Ammon's horn (tissue), 1 donor: ENCODE data around the gene DGKB.

Experiments used
- DNase-seq: peaks from one replicate; pipeline ENCODE4 v3.0.0-alpha.2; 2016; ENCODE audit warnings: low spot score

Gene DGKB

GRCh38 chr7:14209896-14210484, 692.6 kb downstream of the DGKB start:
- DNase-seq = no peak

- no peak for DNase-seq
Measured at GRCh38 chr7:14207711-14208110, 694.8 kb downstream of the DGKB start.

DNA sequence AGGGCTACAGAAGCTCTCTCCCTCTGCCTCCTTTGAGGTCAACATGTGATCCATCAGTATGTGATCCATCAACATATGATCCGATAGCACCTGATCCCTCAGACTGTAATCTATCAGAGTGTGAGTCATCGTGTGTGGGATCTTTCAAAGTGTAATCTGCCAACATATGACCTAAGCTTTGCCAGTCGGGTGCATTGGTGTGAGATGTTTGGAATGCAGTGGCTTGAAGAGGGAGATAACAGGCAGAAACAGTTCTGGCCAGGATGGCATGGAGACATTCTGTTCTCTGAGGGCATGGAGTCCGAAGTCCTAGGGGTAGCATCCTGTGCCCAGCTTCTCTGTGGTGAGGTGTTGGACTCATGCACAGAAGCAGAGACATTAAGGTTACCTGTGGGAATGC, 695.4 kb downstream of the DGKB start:
- peak; percentile 40 for DNase-seq

- no peak for DNase-seq
Measured at GRCh38 chr7:14206121-14206520, 696.4 kb downstream of the DGKB start.

- DNase-seq = no peak
Measured at GRCh38 chr7:14201353-14201752, 701.2 kb downstream of the DGKB start.

DNA sequence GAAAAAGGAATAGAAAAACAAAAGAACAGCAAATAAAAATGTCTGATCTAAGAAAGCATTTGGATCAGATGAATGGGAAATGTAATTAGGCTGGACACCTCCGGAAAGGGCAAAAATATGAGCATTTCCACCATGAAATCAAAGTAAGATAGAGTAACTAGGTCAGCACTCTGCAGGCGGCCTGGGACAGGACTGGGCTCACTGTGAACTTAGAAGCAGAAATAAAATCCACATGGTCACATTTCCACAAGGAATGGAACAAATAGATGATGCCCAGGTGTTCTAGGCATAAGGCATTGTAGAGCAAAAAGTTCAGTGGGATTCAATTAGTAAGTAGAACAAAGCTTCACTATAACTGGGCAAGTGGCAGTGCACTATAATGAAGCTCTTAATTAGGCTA, 703.2 kb downstream of the DGKB start:
- no peak for DNase-seq

- peak; percentile 30 for DNase-seq
Measured at GRCh38 chr7:14197280-14197679, 705.3 kb downstream of the DGKB start.

- no peak for DNase-seq
Measured at GRCh38 chr7:14196555-14196954, 706.0 kb downstream of the DGKB start.

GRCh38 chr7:14195871-14196270, 706.7 kb downstream of the DGKB start:
- no peak for DNase-seq

- peak; percentile 39 for DNase-seq
Measured at GRCh38 chr7:14195079-14195478, 707.5 kb downstream of the DGKB start.

DNA sequence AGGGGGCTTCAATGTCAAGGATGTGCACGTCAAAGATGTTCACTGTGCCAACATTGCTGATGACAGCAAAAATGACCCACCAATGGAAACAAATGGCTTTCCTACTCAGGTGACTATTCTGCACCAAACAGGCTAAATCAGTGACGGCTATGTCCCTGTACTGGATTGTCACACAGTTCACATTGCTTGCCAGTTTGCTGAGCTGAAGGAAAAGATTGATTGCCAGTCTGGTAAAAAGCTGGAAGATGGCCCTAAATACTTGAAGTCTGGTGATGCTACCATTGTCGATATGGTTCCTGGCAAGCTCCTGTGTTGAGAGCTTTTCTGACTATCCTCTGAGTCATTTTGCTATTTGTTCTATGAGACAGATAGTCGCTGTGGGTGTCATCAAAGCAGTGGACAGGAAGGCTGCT, 710.9 kb downstream of the DGKB start:
- DNase-seq = no peak

DNA sequence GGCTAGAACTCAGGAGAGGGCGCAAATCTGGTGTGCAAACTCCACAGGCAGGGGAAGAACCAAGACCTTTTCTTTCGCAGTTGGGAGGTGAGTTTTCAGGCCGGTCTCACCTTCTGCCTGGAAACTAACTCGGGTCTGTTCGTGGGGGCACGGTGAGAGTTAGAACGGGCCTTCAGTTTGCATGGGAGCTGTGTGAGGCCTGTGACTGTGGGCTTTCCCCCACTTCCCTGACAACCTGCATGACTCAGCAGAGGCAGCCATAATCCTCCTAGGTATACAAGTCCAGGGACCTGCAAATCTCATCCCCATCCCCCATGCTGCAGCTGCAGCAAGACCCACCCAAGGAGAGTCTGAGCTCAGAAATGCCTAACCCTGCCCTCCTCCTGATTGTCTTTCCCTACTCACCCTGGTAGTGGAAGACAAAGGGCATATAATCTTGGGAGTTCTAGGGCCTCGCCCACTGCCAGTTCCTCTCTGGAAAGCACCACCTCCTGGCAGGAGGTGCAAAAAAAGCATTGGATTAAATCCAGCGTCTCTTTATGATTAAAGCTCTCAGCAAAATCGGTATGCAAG, 718.2 kb downstream of the DGKB start:
- no peak for DNase-seq

GRCh38 chr7:14179781-14180180, 722.8 kb downstream of the DGKB start:
- no peak for DNase-seq

GRCh38 chr7:14177876-14178275, 724.7 kb downstream of the DGKB start:
- no peak for DNase-seq

- no peak for DNase-seq
Measured at GRCh38 chr7:14170872-14171271, 731.7 kb downstream of the DGKB start.

DNA sequence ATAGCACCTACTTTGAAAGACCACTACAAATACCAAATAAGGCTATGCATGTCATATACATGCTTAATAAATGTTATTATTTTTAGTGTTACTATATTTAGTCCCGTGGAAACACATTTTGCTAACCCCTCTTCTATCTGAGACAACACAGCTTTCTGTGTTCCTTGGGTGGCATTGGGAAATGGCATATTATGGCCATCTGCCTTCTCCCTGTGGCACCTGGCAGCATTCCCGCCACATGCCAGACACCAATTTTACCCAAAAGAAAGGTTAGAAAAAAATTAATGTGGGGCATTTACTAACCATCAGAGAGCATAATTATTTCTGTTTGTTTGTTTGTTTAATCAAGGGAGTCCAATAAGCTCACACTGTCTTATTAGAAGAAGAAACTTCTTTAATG, 744.4 kb downstream of the DGKB start:
- DNase-seq = no peak

DNA sequence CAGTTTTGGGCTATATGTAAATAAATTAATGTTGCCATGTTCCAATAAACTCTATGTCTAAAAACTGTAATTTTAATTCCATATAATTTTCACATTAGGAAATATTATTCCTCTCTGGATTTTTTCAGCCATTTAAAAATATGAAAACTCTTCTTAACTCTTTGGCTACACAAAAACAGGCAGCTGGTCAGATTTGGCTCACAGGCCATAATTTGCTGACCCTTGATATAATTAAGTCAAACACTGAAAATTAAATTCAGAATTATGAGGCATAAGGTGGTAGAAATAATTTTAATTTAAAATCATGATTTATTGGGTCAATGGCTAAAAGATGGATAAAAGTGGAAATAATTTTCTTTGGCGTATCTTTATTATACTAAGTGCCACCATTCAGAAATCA, 746.1 kb downstream of the DGKB start:
- no peak for DNase-seq

DNA sequence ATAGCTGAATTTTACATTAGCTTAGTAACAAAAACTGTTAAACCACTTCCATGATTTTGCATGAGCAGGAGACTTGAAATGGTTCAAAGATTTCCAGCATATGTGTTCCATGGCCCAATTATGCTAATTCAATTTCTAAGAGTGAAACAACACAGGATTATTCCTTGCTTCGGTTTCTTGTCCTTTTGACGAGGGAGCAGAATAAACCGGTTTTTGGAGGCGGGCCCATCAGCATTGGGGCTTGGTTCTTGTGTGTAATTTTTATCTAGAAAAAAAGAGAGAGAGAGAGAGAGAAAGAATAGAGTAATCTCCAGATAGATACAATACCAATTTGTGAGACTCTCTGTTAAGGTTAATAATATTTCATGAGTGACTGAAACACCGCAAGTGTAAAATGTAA, 753.6 kb downstream of the DGKB start:
- no peak for DNase-seq

GRCh38 chr7:14147532-14147931, 755.0 kb downstream of the DGKB start:
- DNase-seq = no peak

GRCh38 chr7:14144538-14144937, 758.0 kb downstream of the DGKB start:
- no peak for DNase-seq

GRCh38 chr7:14144109-14144508, 758.4 kb downstream of the DGKB start:
- no peak for DNase-seq

- no peak for DNase-seq
Measured at GRCh38 chr7:14137676-14138075, 764.9 kb downstream of the DGKB start.

- no peak for DNase-seq
Measured at GRCh38 chr7:14133752-14134151, 768.8 kb downstream of the DGKB start.

DNA sequence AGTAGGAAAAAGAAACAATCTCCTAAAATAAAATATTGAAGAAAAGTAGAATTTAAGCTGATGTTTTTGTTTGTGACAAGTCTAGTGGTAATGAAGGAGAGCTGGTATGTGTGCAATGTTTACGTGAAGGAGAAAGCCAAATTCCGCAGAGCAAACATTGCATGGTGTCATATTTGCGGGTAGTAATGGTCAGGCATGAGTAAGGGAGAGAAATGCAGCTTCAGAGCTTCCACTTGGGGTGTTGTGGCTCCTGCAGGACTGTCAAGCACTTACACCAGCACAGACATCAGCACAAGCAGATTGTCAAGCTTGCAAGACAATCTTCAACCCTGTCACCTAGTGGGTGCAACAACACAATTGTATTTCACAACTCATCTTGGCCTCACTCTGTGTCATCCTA, 776.6 kb downstream of the DGKB start:
- no peak for DNase-seq
